ENCODE data around the gene CYP1A2.

The CYP1A2 gene

GRCh38 chr15:74790080-74790916, 41.7 kb downstream of the CYP1A2 start:
- peak; percentile 90 for DNase-seq

GRCh38 chr15:74791007-74791406, 42.4 kb downstream of the CYP1A2 start:
- DNase-seq, result no peak

GRCh38 chr15:74791667-74792066, 43.0 kb downstream of the CYP1A2 start:
- no peak for DNase-seq

- no peak for DNase-seq
Measured at GRCh38 chr15:74792227-74793016, 43.8 kb downstream of the CYP1A2 start.

GRCh38 chr15:74793135-74794028, 44.7 kb downstream of the CYP1A2 start:
- DNase-seq, result peak; percentile 84

DNA sequence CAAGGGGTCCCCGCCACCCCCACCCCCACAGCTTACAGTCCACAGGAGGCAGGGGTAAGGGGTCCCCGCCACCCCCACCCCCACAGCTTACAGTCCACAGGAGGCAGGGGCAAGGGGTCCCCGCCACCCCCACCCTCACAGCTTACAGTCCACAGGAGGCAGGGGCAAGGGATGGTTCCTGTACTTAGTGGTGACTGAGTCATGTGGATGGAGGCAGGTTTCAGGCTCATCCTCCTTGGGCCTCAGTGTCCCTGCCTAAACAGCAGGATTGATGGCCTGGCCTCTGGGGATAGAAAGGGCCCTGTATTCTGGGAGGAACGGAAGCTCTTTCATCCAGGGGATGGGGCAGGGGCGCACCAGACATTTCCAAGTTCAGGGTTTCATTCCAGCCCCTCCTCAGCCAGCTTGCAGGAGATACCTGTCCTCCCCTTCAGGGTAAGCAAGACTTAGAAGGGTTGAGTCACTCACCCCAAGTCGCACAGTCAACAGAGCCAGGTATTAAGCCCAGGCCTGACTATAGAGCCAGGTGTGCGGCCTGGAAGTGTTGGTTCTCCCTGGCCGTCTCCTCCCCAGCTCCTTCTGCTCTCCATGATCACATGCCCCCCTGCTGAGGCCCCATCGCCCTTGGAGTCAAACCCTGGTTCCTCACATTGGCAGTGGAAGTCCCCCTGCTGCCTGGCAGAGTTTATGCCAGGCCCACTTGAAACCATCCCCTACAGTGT, 45.8 kb downstream of the CYP1A2 start:
- no peak for DNase-seq

GRCh38 chr15:74794970-74795349, 46.3 kb downstream of the CYP1A2 start:
- DNase-seq, result no peak

GRCh38 chr15:74795966-74796625, 47.5 kb downstream of the CYP1A2 start:
- no peak for DNase-seq

DNA sequence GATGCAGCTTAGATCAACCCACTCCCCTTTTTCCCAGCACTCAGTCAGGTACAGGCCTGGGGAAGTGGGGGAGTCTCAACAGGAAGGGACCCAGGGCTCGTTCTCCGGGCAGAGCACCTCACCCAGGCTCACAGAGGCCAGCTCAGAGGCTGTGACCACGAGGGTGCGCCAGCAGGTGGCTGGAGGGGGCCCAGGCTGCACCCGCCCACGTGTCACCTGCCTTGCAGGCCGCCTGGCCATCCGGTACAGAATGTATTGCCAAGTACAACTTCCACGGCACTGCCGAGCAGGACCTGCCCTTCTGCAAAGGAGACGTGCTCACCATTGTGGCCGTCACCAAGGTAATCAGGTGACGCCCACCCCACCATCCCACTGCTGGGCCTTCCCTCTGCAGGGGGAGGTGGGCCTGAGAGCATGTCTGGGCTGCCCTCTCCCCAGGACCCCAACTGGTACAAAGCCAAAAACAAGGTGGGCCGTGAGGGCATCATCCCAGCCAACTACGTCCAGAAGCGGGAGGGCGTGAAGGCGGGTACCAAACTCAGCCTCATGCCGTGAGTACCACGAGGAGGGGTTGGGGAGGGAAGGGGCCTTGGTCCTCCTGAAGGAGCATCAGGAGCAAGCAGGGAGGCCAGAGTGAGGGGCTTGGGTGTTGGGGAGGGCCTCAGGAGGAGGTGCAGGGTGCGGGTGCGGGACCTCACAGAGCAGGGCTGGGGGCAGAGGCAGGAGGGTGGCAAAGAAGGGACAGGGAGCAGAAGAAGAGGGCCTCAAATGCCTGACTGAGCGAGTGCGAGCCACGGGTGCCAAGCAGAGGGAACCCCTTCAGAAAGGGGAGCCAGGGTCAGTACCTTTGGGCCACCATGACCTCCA, 50.0 kb downstream of the CYP1A2 start:
- DNase-seq, result no peak

- DNase-seq, result peak; percentile 64
Measured at GRCh38 chr15:74799255-74799855, 50.7 kb downstream of the CYP1A2 start.

- DNase-seq, result peak; percentile 93
Measured at GRCh38 chr15:74799856-74800558, 51.4 kb downstream of the CYP1A2 start.

- peak; percentile 46 for DNase-seq
Measured at GRCh38 chr15:74800559-74801094, 52.0 kb downstream of the CYP1A2 start.

GRCh38 chr15:74801311-74801997, 52.8 kb downstream of the CYP1A2 start:
- DNase-seq, result no peak

GRCh38 chr15:74802290-74802689, 53.6 kb downstream of the CYP1A2 start:
- no peak for DNase-seq

- DNase-seq, result no peak
Measured at GRCh38 chr15:74802862-74803447, 54.3 kb downstream of the CYP1A2 start.

GRCh38 chr15:74804935-74805334, 56.3 kb downstream of the CYP1A2 start:
- no peak for DNase-seq

All from hematopoietic multipotent progenitor cell treated with erythropoietin and hydrocortisone succinate and interleukin-3 and kit ligand, for 4 days (in vitro differentiated cells).